Forelimb muscle (tissue), 1 donor: Measurements from ENCODE around the gene ASS1. TPM values are rescaled to one million over a fixed set of nuclear protein-coding genes. Genes with fewer than 3 reads are reported as not detected.

Source experiments
- DNase-seq: peaks from one replicate; pipeline ENCODE4 v3.0.0-alpha.2; 2013; ENCODE audit warnings: low read depth
- polyA plus RNA-seq: library from polyadenylated mRNA; unstranded; fragments of 120-200 nt; gene quantifications from one replicate; pipeline ENCODE4 v1.2.1, GENCODE V29; 2013; ENCODE audit not compliant: insufficient read length

The ASS1 gene
- polyA plus RNA-seq, 1 donor, result 38.9 TPM

GRCh38 chr9:130498298-130498917 lies 53.6 kb downstream of the ASS1 start:
- no peak for DNase-seq

GRCh38 chr9:130498918-130499698 lies 54.3 kb downstream of the ASS1 start:
- DNase-seq, result no peak

DNA sequence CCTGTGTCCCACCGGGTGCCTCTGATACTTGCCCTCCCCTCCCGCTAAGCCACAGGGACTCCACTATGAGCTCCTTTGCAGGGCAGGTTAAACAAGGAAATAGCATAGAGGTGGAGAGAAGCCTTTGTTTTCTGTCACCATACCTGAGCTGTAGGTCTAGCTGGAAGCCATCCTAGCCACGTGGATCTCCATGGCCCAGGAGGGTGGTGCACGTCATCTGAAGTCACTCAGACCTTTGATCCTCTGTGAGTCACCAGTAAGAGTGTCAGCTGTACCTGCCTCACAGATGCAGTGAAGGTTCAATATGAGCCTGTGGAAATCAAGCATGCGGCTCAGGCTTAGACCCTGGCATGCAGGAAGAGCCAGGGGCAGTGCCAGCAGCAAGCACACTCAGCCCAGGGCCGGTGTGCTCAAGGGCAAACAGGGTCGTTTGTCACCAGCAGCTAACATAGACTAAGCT lies 55.1 kb downstream of the ASS1 start:
- no peak for DNase-seq

DNA sequence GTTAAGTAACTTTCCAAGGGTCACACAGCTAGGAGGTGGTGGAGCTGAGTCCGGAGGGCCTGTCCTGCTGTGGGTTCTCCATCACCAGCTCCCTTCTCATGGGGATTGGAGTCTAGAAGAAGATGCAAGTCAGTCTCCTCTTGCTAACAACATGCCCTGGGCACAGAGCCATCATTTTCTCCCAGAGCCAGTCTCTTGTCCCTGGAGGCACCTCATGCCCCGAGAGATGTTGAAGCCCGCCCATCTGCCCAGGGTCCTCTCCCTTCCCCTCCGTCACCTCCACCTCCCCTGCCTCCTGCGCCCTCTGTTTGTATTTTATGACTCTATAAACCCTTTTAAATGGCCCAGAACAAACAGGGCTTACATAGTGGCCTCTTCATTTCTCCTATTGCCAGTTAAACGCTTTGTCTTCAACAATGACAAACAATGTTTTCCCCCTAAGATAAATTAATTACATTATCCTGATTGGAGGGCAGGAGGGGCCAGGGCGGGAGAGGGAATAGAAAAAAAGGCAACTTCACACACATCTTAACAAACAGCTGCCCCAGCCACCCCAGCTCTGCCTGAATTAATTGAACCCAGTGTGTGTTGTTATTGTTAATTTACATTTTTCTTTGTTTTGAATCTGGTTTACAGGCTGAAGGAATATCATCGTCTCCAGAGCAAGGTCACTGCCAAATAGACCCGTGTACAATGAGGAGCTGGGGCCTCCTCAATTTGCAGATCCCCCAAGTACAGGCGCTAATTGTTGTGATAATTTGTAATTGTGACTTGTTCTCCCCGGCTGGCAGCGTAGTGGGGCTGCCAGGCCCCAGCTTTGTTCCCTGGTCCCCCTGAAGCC lies 55.8 kb downstream of the ASS1 start:
- no peak for DNase-seq

GRCh38 chr9:130501639-130502038 lies 56.9 kb downstream of the ASS1 start:
- DNase-seq, result no peak

DNA sequence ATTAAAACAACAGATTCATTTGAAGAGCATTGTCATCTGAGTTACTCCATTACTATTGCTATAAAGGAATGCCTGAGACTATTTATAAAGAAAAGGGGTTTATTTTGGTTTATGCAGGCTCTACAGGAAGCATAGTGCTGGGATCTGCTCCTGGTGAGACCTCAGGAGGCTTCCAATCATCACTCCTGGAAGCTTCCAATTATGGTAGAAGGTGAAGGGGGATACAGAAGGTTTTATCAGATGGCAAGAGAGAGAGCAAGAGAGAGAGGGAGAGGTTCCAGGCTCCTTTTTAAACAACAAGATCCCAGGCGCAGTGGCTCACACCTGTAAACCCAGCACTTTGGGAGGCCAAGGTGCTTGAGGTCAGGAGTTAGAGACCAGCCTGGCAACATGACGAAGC lies 63.5 kb downstream of the ASS1 start:
- no peak for DNase-seq

GRCh38 chr9:130512199-130512598 lies 67.4 kb downstream of the ASS1 start:
- DNase-seq, result no peak

- DNase-seq, result no peak
These were observed 68.3 kb downstream of the ASS1 start for GRCh38 chr9:130513078-130513477.

- DNase-seq, result no peak
These were observed 73.5 kb downstream of the ASS1 start for GRCh38 chr9:130518233-130518632.

GRCh38 chr9:130518943-130519799 lies 74.4 kb downstream of the ASS1 start:
- DNase-seq, result no peak

DNA sequence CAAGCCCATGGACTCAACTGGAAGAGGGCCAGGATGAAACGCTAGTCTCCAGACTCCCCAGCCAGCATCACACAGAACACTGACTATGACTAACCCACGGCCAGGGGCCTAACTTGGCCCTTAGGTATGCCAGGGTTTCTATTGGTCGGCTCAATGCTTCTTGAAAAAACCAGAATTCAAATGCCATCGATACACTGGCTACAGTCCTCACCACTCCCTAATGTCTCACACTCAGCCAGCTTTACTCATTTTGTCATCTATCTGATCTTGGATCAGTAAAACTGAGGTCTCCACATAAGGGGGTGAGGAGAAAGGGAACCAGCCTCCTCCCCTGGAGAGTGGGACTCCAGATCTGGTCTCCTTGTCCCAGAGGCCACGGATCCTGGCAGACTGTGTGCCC lies 75.2 kb downstream of the ASS1 start:
- DNase-seq, result no peak

GRCh38 chr9:130521715-130522114 lies 77.0 kb downstream of the ASS1 start:
- no peak for DNase-seq

GRCh38 chr9:130522233-130522808 lies 77.6 kb downstream of the ASS1 start:
- no peak for DNase-seq

- DNase-seq, result no peak
These were observed 79.2 kb downstream of the ASS1 start for GRCh38 chr9:130523921-130524320.

- no peak for DNase-seq
These were observed 81.6 kb downstream of the ASS1 start for GRCh38 chr9:130526193-130526853.

GRCh38 chr9:130526854-130527650 lies 82.3 kb downstream of the ASS1 start:
- no peak for DNase-seq

DNA sequence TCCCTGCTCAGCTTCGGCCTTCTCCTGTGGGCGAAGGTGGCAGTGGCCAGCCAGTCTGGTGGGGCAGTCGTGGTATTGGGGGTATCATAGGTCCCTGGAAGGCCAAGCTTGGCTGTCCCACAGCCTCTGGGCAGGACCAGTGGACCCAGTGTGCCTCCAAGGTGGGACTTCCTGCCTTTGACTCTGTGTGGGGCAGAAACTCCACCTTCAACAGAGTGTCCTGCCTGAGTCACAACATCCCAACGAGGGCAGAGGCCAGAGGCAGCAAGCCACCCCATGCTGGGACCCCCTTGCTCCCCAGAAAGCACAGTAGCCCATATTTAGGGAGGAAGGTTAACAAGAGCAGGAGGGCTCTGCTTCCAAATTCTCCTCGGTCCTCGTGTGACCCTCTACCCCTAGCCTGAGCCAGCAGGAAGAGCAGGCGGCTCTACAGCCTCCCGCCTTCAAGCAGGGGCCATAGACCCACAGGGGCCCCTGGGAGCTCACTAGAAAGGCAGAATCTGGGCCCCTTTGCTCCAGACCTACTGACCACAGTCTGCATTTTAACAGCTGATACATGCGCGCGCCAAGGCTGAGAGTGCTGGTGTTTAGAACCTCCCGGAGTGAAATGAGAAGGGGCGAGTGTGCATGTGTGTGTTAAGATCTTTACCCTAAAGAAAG lies 83.0 kb downstream of the ASS1 start:
- no peak for DNase-seq

DNA sequence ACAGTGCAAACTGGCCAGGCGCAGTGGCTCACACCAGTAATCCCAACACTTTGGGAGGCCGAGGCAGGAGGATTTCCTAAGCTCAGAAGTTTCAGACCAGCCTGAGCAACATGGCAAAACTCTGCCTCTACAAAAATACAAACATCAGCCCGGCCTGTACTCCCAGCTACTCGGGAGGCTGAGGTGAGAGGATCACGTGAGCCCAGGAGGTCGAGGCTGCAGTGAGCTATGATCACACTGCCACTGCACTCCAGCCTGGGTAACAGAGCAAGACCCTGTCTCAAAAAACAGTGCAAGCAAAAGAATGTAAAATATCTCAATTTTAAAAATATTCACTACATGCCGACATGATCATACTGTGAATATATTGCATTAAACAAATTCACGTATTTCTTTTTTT lies 83.9 kb downstream of the ASS1 start:
- no peak for DNase-seq

GRCh38 chr9:130530938-130531337 lies 86.2 kb downstream of the ASS1 start:
- peak; percentile 2 for DNase-seq
